ENCODE results near the gene CAND2.

DNA sequence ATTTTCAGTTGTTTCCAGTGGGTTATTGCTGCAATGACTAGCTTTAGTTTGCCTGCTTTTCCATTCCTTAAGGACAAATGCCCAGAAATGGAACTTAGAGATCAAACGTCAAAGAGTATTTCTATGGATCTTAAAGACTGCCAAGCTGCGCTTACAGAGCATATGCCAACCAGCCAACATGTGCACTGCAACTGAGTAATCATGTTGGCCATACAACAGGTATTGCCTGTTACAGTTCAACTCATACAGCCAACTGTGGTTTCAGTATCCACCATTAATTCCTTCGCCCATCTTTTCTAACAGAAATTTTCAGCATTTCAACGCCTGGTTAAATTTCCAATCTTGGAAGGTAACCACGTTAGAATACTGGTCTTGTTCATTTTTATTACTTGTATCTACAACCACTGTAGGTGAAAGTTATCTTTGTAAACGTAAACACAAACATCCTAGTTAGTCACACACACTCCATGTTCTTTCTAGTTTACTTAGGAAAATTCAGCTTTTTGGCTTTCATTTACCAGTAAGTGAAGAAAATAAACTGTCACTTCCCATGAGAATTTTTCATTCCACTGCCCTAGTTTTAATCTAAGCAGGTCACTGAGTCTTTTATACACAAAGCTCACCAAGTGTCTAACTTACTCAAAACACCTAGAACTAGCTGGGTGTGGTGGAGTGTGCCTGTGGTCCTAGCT, 41.0 kb downstream of the CAND2 start:
- TF ChIP-seq, protein P1, sequence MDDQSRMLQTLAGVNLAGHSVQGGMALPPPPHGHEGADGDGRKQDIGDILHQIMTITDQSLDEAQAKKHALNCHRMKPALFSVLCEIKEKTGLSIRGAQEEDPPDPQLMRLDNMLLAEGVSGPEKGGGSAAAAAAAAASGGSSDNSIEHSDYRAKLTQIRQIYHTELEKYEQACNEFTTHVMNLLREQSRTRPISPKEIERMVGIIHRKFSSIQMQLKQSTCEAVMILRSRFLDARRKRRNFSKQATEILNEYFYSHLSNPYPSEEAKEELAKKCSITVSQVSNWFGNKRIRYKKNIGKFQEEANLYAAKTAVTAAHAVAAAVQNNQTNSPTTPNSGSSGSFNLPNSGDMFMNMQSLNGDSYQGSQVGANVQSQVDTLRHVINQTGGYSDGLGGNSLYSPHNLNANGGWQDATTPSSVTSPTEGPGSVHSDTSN (IDR thresholded peaks at IDR 0.05): no peak
- TF ChIP-seq, protein P2, sequence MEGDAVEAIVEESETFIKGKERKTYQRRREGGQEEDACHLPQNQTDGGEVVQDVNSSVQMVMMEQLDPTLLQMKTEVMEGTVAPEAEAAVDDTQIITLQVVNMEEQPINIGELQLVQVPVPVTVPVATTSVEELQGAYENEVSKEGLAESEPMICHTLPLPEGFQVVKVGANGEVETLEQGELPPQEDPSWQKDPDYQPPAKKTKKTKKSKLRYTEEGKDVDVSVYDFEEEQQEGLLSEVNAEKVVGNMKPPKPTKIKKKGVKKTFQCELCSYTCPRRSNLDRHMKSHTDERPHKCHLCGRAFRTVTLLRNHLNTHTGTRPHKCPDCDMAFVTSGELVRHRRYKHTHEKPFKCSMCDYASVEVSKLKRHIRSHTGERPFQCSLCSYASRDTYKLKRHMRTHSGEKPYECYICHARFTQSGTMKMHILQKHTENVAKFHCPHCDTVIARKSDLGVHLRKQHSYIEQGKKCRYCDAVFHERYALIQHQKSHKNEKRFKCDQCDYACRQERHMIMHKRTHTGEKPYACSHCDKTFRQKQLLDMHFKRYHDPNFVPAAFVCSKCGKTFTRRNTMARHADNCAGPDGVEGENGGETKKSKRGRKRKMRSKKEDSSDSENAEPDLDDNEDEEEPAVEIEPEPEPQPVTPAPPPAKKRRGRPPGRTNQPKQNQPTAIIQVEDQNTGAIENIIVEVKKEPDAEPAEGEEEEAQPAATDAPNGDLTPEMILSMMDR (IDR thresholded peaks at IDR 0.05): no peak
- no peak for TF ChIP-seq EP300 (IDR thresholded peaks at IDR 0.05; ENCODE audit: borderline replicate concordance in 1 of 2, low read depth in 1 of 2, low read length in 1 of 2)
